CD14-positive monocyte (primary cell): ENCODE data around the gene DESI2. TPM values are rescaled to one million over a fixed set of nuclear protein-coding genes. Genes with fewer than 3 reads are reported as not detected.
"Not testable (repeated sequence)": the region's sequence is repeated elsewhere in the genome, so short reads cannot be mapped to it uniquely, and the experiment has no call there.

Source experiments
- DNase-seq, 3 donors: peaks; one replicate each; pipeline ENCODE4 v3.0.0-alpha.2; 2011 to 2022
- H2AFZ ChIP-seq: 2 replicates; pipeline ENCODE4 v1.6.0; 2012; ENCODE audit warnings: mild to moderate bottlenecking, low read depth, low read length, inconsistent platforms; ENCODE audit not compliant: insufficient read depth, poor library complexity, severe bottlenecking
- H3K27ac ChIP-seq, 2 donors: 1 replicate in 1 of 2; 2 replicates in 1 of 2; pipeline ENCODE4 v1.5.1; 2012 to 2013; ENCODE audit warnings: low read length in 2 of 2, control low read depth in 1 of 2, inconsistent platforms in 1 of 2, low read depth in 1 of 2, mild to moderate bottlenecking in 1 of 2
- H3K27me3 ChIP-seq, 2 donors: one replicate each; pipeline versions ENCODE4 v1.6.0 to v1.6.1; 2011 to 2013; ENCODE audit warnings: low read length in 2 of 2; ENCODE audit not compliant: control insufficient read depth in 2 of 2, insufficient read depth in 2 of 2
- H3K36me3 ChIP-seq, 2 donors: replicated peaks in 1 of 2; 1 replicate in 1 of 2; 2 replicates in 1 of 2; pipeline versions ENCODE4 v1.5.1 to v1.6.1; 2012 to 2013; ENCODE audit warnings: low read length in 2 of 2, control low read depth in 1 of 2, inconsistent platforms in 1 of 2, mild to moderate bottlenecking in 1 of 2; ENCODE audit not compliant: insufficient read depth in 2 of 2, control insufficient read depth in 1 of 2
- H3K4me1 ChIP-seq, 2 donors: 1 replicate in 1 of 2; 2 replicates in 1 of 2; pipeline versions ENCODE4 v1.5.1 to v1.6.1; 2012 to 2013; ENCODE audit warnings: low read length in 2 of 2, control low read depth in 1 of 2, inconsistent platforms in 1 of 2, mild to moderate bottlenecking in 1 of 2, moderate library complexity in 1 of 2; ENCODE audit not compliant: insufficient read depth in 2 of 2, control insufficient read depth in 1 of 2
- H3K4me2 ChIP-seq: replicated peaks from 2 replicates; pipeline ENCODE3; 2012; ENCODE audit warnings: low read length, moderate library complexity, mild to moderate bottlenecking; ENCODE audit not compliant: poor library complexity, severe bottlenecking; ENCODE audit errors: extremely low read depth
- H3K4me3 ChIP-seq, 3 experiments: fragments of 200-600 bp in 1 of 3; sonication (generic) in 1 of 3; replicated peaks in 1 of 3; 1 replicate in 2 of 3; 2 replicates in 1 of 3; pipeline ENCODE4 v1.5.1; 2011 to 2013; ENCODE audit warnings: low read length in 3 of 3, mild to moderate bottlenecking in 3 of 3, control low read depth in 2 of 3, low read depth in 2 of 3, inconsistent platforms in 1 of 3, moderate library complexity in 1 of 3
- H3K79me2 ChIP-seq: 2 replicates; pipeline ENCODE4 v1.6.0; 2012; ENCODE audit warnings: mild to moderate bottlenecking, control low read depth, inconsistent platforms, low read length, moderate library complexity; ENCODE audit not compliant: insufficient read depth
- H3K9ac ChIP-seq: 2 replicates; pipeline ENCODE4 v1.6.0; 2017; ENCODE audit warnings: low read length, mild to moderate bottlenecking; ENCODE audit not compliant: insufficient read depth, poor library complexity, severe bottlenecking
- H3K9me3 ChIP-seq, 2 donors: replicated peaks in 1 of 2; 1 replicate in 1 of 2; 2 replicates in 1 of 2; pipeline versions ENCODE4 v1.5.1 to v1.6.1; 2012 to 2013; ENCODE audit warnings: low read length in 2 of 2, control low read depth in 1 of 2; ENCODE audit not compliant: control insufficient read depth in 1 of 2, insufficient read depth in 1 of 2
- H4K20me1 ChIP-seq: 2 replicates; pipeline ENCODE4 v1.6.0; 2012; ENCODE audit warnings: mild to moderate bottlenecking, low read length, control low read depth, moderate library complexity; ENCODE audit not compliant: insufficient read depth
- H3K27ac Mint-ChIP-seq, 7 donors: one replicate each; pipeline ENCODE4 v1.8.0; 2020; ENCODE audit warnings: mild to moderate bottlenecking in 7 of 7, mixed read lengths in 7 of 7, moderate library complexity in 6 of 7, inconsistent platforms in 2 of 7
- H3K27me3 Mint-ChIP-seq, 3 donors: one replicate each; pipeline ENCODE4 v1.8.0; 2021 to 2022; ENCODE audit warnings: low read depth in 3 of 3, mild to moderate bottlenecking in 3 of 3, mixed read lengths in 3 of 3, moderate library complexity in 3 of 3, inconsistent platforms in 1 of 3
- H3K36me3 Mint-ChIP-seq, 2 donors: one replicate each; pipeline ENCODE4 v1.8.0; 2020; ENCODE audit warnings: mixed read lengths in 2 of 2, inconsistent platforms in 1 of 2, mild to moderate bottlenecking in 1 of 2
- H3K4me1 Mint-ChIP-seq: one replicate; pipeline ENCODE4 v1.8.0; 2020; ENCODE audit warnings: mild to moderate bottlenecking, mixed read lengths
- H3K4me3 Mint-ChIP-seq, 2 donors: one replicate each; pipeline ENCODE4 v1.8.0; 2020; ENCODE audit warnings: mild to moderate bottlenecking in 2 of 2, mixed read lengths in 2 of 2, moderate library complexity in 1 of 2
- H3K9me3 Mint-ChIP-seq, 7 donors: one replicate each; pipeline ENCODE4 v1.8.0; 2020 to 2022; ENCODE audit warnings: mixed read lengths in 7 of 7, mild to moderate bottlenecking in 6 of 7, moderate library complexity in 6 of 7, inconsistent platforms in 2 of 7
- CTCF ChIP-seq: fragments of 200-600 bp; IDR thresholded peaks from one replicate; pipeline ENCODE4 v1.8.0; 2022; ENCODE audit warnings: antibody characterized with exemption, mild to moderate bottlenecking
- WGBS: methylation state at CpG from one replicate; pipeline ENCODE4 v1.1.5; 2013; ENCODE audit warnings: missing lambda C conversion rate; ENCODE audit not compliant: insufficient coverage; 5-methylcytosine and 5-hydroxymethylcytosine counted together
- intact Hi-C, 2 donors: fragments of 100-400 bp; cut with micrococcal nuclease; formaldehyde crosslinking; loops; one replicate each; pipeline versions ENCODE4 v1.15.0 to v1.15.1; 2023
- polyA plus RNA-seq, 3 donors: library from polyadenylated mRNA; depleted of rRNA in 1 of 3; unstranded in 2 of 3; stranded (reverse) in 1 of 3; fragments of 300-500 nt in 2 of 3; fragments of >200 nt in 1 of 3; fragmentation: Illumina TruSeq in 2 of 3; gene quantifications; 1 replicate in 2 of 3; 2 replicates in 1 of 3; pipeline ENCODE4 v1.2.3, GENCODE V29; 2012 to 2021

The DESI2 gene
- polyA plus RNA-seq, 3 donors, result 10.5 to 12.0 (median 11.2) TPM

GRCh38 chr1:244735404-244735803 is 82.5 kb downstream of the DESI2 start:
- no peak overlapping the region for H3K4me2 ChIP-seq
- H3K79me2 ChIP-seq, result no peaks in the 10 kb centered on the region
- Mint-ChIP-seq H3K27me3 (peaks cover 24 to 28% (median 27%) of the 10 kb centered on the region in 3 donors), H3K4me1 (peaks cover 4% of the 10 kb centered on the region), H3K27ac (no peak overlapping the region), H3K36me3 (peaks cover 0 to 4% of the 10 kb centered on the region in 2 donors), H3K4me3 (no peak overlapping the region), H3K9me3 (peaks cover 3 to 27% (median 11%) of the 10 kb centered on the region in 7 donors)
- peaks cover 4 to 8% of the 10 kb centered on the region in 2 donors for H3K9me3 ChIP-seq
- intact Hi-C loops, result no loop called here
- H3K9ac ChIP-seq, result no peak overlapping the region
- TF ChIP-seq CTCF, result no peak
- no peak overlapping the region for H2AFZ ChIP-seq
- DNase-seq, result no peak
- no peak overlapping the region for H3K4me3 ChIP-seq
- peaks cover 4 to 20% of the 10 kb centered on the region in 2 donors for H3K27me3 ChIP-seq
- peaks cover 4 to 7% of the 10 kb centered on the region in 2 donors for H3K4me1 ChIP-seq
- H3K27ac ChIP-seq, result no peak overlapping the region
- H4K20me1 ChIP-seq, result no peaks in the 10 kb centered on the region
- H3K36me3 ChIP-seq, result no peaks in the 10 kb centered on the region
- 88% methylated on average over 4 of the region's 6 CpGs for WGBS

- no peak overlapping the region for H3K9ac ChIP-seq
- peaks cover 22 to 23% (median 22%) of the 10 kb centered on the region in 3 donors for H3K27me3 Mint-ChIP-seq
- no peaks in the 10 kb centered on the region for H3K79me2 ChIP-seq
- TF ChIP-seq CTCF, result no peak
- H3K4me1 ChIP-seq, result peaks cover 1 to 2% of the 10 kb centered on the region in 2 donors
- no peak for DNase-seq
- H3K36me3 ChIP-seq, result no peaks in the 10 kb centered on the region
- intact Hi-C loops, result no loop called here
- peaks cover 4 to 8% of the 10 kb centered on the region in 2 donors for H3K9me3 ChIP-seq
- H4K20me1 ChIP-seq, result no peaks in the 10 kb centered on the region
- H2AFZ ChIP-seq, result no peak overlapping the region
- no peak overlapping the region for H3K4me2 ChIP-seq
- WGBS, result 89% methylated on average over 8 of the region's 10 CpGs
- H3K27ac Mint-ChIP-seq, result no peak overlapping the region
- H3K27me3 ChIP-seq, result peaks cover 4 to 17% of the 10 kb centered on the region in 2 donors
- H3K36me3 Mint-ChIP-seq, result peaks cover 0 to 3% of the 10 kb centered on the region in 2 donors
- no peak overlapping the region for H3K4me3 Mint-ChIP-seq
- H3K4me1 Mint-ChIP-seq, result peaks cover 2% of the 10 kb centered on the region
- H3K9me3 Mint-ChIP-seq, result peaks cover 3 to 25% (median 9%) of the 10 kb centered on the region in 7 donors
- no peak overlapping the region for H3K4me3 ChIP-seq
- no peak overlapping the region for H3K27ac ChIP-seq
Observed at GRCh38 chr1:244735876-244736561, 83.1 kb downstream of the DESI2 start.

GRCh38 chr1:244739140-244739539 is 86.2 kb downstream of the DESI2 start:
- H3K27ac Mint-ChIP-seq, H3K4me1 Mint-ChIP-seq, H3K9me3 ChIP-seq, H3K79me2 ChIP-seq, H3K36me3 Mint-ChIP-seq, H3K9ac ChIP-seq, DNase-seq, H3K4me1 ChIP-seq, intact Hi-C loops, H4K20me1 ChIP-seq, H3K36me3 ChIP-seq, H3K27me3 Mint-ChIP-seq, H3K4me2 ChIP-seq, H2AFZ ChIP-seq, H3K4me3 Mint-ChIP-seq, H3K4me3 ChIP-seq, H3K27me3 ChIP-seq, H3K27ac ChIP-seq: not testable (repeated sequence)
- peaks cover 3 to 17% (median 8%) of the 10 kb centered on the region in 7 donors for H3K9me3 Mint-ChIP-seq
- 100% methylated on average over 1 of the region's 2 CpGs for WGBS
